ENCODE data around the gene CLSTN2.

CLSTN2 gene

DNA sequence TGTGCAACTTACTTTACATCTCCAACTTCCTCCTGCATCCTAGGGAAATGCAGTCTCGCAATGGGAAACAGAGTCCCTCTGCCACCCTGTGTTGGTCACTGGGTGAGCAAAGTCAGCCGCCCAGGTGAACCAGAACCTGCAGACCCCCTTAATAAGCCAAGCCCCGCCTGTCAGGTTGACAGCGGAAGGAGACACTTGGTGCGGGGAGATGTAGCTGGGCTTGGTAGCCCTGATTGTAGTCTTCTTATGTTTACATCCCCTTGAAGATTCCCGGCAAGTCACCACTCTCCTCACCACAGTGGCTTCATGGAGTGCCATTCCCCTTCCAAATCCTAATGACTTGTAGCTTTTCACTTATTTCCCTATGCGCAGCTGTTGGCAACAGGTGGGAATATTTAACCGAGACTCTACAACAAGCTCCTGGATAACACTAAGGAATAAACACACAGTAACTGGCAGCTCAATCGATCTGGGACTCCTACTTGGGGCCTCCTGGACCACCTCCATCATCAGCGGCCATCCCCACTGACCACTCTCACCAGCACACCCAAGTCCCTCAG is 17.7 kb upstream of the CLSTN2 start:
- Histone ChIP-seq H3K27me3 (replicated peaks; ENCODE audit: insufficient read depth, low read length) (no peaks in the 10 kb centered on the region), H3K4me1 (ENCODE audit: low read length) (no peaks in the 10 kb centered on the region), H4K20me1 (ENCODE audit: insufficient read depth, low read length) (no peaks in the 10 kb centered on the region), H3K36me3 (replicated peaks; ENCODE audit: insufficient read depth, low read length) (no peaks in the 10 kb centered on the region), H3K4me2 (ENCODE audit: low read depth, low read length) (no peak overlapping the region), H3F3A (ENCODE audit: insufficient read depth, low read length) (no peaks in the 10 kb centered on the region), H3K9me2 (replicated peaks; ENCODE audit: insufficient read depth, low read length) (no peaks in the 10 kb centered on the region), H3K79me2 (ENCODE audit: low read length) (no peaks in the 10 kb centered on the region), H3K9me3 (replicated peaks; ENCODE audit: insufficient read depth, low read length) (no peaks in the 10 kb centered on the region), H3K9ac (ENCODE audit: low read length) (no peak overlapping the region), H3K4me3 (ENCODE audit: low read length) (no peak overlapping the region), H2AFZ (ENCODE audit: low read length) (no peak overlapping the region), H3K27ac (ENCODE audit: low read length) (no peak overlapping the region)
- TF ChIP-seq EZH2phosphoT487 (IDR thresholded peaks at IDR 0.05; ENCODE audit: low read length) (no peak), EZH2 (optimal IDR thresholded peaks at IDR 0.05; ENCODE audit: low read depth, low read length) (no peak)
- TF ChIP-seq, protein P1, sequence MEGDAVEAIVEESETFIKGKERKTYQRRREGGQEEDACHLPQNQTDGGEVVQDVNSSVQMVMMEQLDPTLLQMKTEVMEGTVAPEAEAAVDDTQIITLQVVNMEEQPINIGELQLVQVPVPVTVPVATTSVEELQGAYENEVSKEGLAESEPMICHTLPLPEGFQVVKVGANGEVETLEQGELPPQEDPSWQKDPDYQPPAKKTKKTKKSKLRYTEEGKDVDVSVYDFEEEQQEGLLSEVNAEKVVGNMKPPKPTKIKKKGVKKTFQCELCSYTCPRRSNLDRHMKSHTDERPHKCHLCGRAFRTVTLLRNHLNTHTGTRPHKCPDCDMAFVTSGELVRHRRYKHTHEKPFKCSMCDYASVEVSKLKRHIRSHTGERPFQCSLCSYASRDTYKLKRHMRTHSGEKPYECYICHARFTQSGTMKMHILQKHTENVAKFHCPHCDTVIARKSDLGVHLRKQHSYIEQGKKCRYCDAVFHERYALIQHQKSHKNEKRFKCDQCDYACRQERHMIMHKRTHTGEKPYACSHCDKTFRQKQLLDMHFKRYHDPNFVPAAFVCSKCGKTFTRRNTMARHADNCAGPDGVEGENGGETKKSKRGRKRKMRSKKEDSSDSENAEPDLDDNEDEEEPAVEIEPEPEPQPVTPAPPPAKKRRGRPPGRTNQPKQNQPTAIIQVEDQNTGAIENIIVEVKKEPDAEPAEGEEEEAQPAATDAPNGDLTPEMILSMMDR (IDR thresholded peaks at IDR 0.05; ENCODE audit: low read length): no peak
- no peak for DNase-seq

DNA sequence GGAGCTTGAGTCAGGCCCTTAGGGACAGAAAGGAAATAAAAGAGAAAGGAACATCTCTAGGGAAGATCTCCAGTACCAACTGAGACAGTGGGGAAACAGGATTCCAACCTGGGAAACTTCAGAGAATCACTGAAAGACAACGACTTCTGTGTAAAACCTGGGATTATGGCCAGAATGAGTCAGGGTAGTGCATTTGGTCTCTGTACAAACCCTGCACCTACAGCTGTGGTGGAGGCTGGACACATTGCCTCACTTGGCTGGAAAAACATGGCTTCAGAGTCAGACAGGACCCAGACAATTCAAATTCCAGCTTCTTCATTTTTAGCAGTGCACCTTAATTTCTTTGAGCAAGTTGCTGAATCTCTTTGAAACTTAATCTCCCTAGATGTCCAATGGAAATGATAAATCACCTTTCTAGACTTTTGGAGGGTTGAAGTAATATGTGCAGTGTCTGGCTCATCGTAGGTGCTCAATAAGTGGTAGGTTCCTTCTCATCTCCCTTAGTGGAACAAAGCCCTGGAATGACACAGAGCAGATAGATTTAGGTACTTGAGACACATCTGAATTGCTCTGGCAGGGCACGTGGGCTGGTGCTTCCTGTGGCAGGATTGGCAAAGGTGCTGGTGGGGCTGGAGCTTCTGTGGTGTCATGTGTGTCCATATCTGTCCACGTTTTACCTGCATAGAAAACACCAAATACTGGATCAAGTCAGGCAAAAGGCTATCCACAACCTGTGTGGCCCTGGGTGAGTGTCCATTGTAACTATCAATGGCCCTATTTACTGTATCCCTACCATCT is 6.1 kb upstream of the CLSTN2 start:
- Histone ChIP-seq H3K27me3 (replicated peaks; ENCODE audit: insufficient read depth, low read length) (no peaks in the 10 kb centered on the region), H4K20me1 (ENCODE audit: insufficient read depth, low read length) (no peaks in the 10 kb centered on the region), H2AFZ (ENCODE audit: low read length) (no peak overlapping the region), H3K4me3 (ENCODE audit: low read length) (no peak overlapping the region), H3K4me1 (ENCODE audit: low read length) (no peaks in the 10 kb centered on the region), H3K9me3 (replicated peaks; ENCODE audit: insufficient read depth, low read length) (no peaks in the 10 kb centered on the region), H3K4me2 (ENCODE audit: low read depth, low read length) (no peak overlapping the region), H3K9ac (ENCODE audit: low read length) (no peak overlapping the region), H3K79me2 (ENCODE audit: low read length) (no peaks in the 10 kb centered on the region), H3K36me3 (replicated peaks; ENCODE audit: insufficient read depth, low read length) (no peaks in the 10 kb centered on the region), H3K27ac (ENCODE audit: low read length) (no peak overlapping the region), H3K9me2 (replicated peaks; ENCODE audit: insufficient read depth, low read length) (no peaks in the 10 kb centered on the region), H3F3A (ENCODE audit: insufficient read depth, low read length) (no peaks in the 10 kb centered on the region)
- TF ChIP-seq EZH2 (optimal IDR thresholded peaks at IDR 0.05; ENCODE audit: low read depth, low read length) (no peak), EZH2phosphoT487 (IDR thresholded peaks at IDR 0.05; ENCODE audit: low read length) (no peak)
- TF ChIP-seq, protein P1 (IDR thresholded peaks at IDR 0.05; ENCODE audit: low read length): no peak
- no peak for DNase-seq

DNA sequence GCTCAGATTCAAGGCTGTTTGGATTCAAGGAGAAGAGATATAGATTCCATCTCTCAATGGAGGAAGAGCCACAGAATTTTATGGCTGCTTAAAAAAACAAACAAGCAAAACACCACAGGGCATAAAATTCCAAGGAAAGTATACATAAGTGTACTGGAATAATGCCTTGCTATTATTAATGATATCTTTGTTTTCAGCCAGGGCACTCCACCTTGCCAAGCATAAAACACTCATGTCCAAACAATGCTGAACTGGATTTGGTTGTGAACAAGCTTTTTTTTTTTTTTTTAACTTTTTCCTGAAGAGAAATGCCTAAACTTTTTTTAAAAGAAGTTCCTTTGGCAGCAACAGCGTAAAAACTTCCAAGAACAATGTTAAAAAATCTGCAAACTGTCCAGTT is 4.8 kb upstream of the CLSTN2 start:
- Histone ChIP-seq H3K27ac (ENCODE audit: low read length) (no peak overlapping the region), H3K79me2 (ENCODE audit: low read length) (no peaks in the 10 kb centered on the region), H3K9ac (ENCODE audit: low read length) (no peak overlapping the region), H3K9me3 (replicated peaks; ENCODE audit: insufficient read depth, low read length) (no peaks in the 10 kb centered on the region), H3K27me3 (replicated peaks; ENCODE audit: insufficient read depth, low read length) (no peaks in the 10 kb centered on the region), H3K36me3 (replicated peaks; ENCODE audit: insufficient read depth, low read length) (no peaks in the 10 kb centered on the region), H3F3A (ENCODE audit: insufficient read depth, low read length) (no peaks in the 10 kb centered on the region), H3K4me1 (ENCODE audit: low read length) (no peaks in the 10 kb centered on the region), H2AFZ (ENCODE audit: low read length) (no peak overlapping the region), H3K4me3 (ENCODE audit: low read length) (no peak overlapping the region), H3K9me2 (replicated peaks; ENCODE audit: insufficient read depth, low read length) (no peaks in the 10 kb centered on the region), H4K20me1 (ENCODE audit: insufficient read depth, low read length) (no peaks in the 10 kb centered on the region), H3K4me2 (ENCODE audit: low read depth, low read length) (no peak overlapping the region)
- no peak for DNase-seq
- TF ChIP-seq, protein P1 (IDR thresholded peaks at IDR 0.05; ENCODE audit: low read length): no peak
- no peak for TF ChIP-seq EZH2 (optimal IDR thresholded peaks at IDR 0.05; ENCODE audit: low read depth, low read length)
- TF ChIP-seq EZH2phosphoT487 (IDR thresholded peaks at IDR 0.05; ENCODE audit: low read length): no peak

Measured in MM.1S (cell line).